ENCODE measurements around the gene C16orf90. TPM values are rescaled to one million over a fixed set of nuclear protein-coding genes. Genes with fewer than 3 reads are reported as not detected.
A peak's percentile ranks its signal among the peaks of the same experiment; 100 is the strongest.

C16orf90 gene
- total RNA-seq, 2 donors from 2014 or later: not detected

GRCh38 chr16:3470723-3471122 lies 24.6 kb downstream of the C16orf90 start:
- peaks cover 51% of the 10 kb centered on the region for H3K36me3 Mint-ChIP-seq (ENCODE audit: low read depth)
- no peak for ATAC-seq (replicated peaks)
- H3K27me3 Mint-ChIP-seq: no peaks in the 10 kb centered on the region
- H3K9me3 Mint-ChIP-seq: no peaks in the 10 kb centered on the region
- peaks cover 34% of the 10 kb centered on the region for H3K4me1 Mint-ChIP-seq
- H3K27ac Mint-ChIP-seq: peak overlapping the region; percentile 56
- no peak overlapping the region for H3K4me3 Mint-ChIP-seq

GRCh38 chr16:3469736-3470135 lies 25.6 kb downstream of the C16orf90 start:
- no peak for ATAC-seq (replicated peaks)
- peaks cover 51% of the 10 kb centered on the region for H3K36me3 Mint-ChIP-seq (ENCODE audit: low read depth)
- no peaks in the 10 kb centered on the region for H3K9me3 Mint-ChIP-seq
- peaks cover 30% of the 10 kb centered on the region for H3K4me1 Mint-ChIP-seq
- H3K27ac Mint-ChIP-seq: peak overlapping the region; percentile 20
- H3K27me3 Mint-ChIP-seq: no peaks in the 10 kb centered on the region
- H3K4me3 Mint-ChIP-seq: no peak overlapping the region

GRCh38 chr16:3468501-3468900 lies 26.8 kb downstream of the C16orf90 start:
- Mint-ChIP-seq H3K36me3 (ENCODE audit: low read depth) (peaks cover 49% of the 10 kb centered on the region), H3K4me3 (no peak overlapping the region), H3K27me3 (no peaks in the 10 kb centered on the region), H3K4me1 (peaks cover 30% of the 10 kb centered on the region), H3K27ac (peak overlapping the region; percentile 23), H3K9me3 (no peaks in the 10 kb centered on the region)
- no peak for ATAC-seq (replicated peaks)

GRCh38 chr16:3467921-3468320 lies 27.4 kb downstream of the C16orf90 start:
- Mint-ChIP-seq H3K27ac (peak overlapping the region; percentile 23), H3K4me3 (no peak overlapping the region), H3K9me3 (no peaks in the 10 kb centered on the region), H3K36me3 (ENCODE audit: low read depth) (peaks cover 43% of the 10 kb centered on the region), H3K4me1 (peaks cover 24% of the 10 kb centered on the region), H3K27me3 (no peaks in the 10 kb centered on the region)
- ATAC-seq (replicated peaks): peak; percentile 37

- H3K27me3 Mint-ChIP-seq: no peaks in the 10 kb centered on the region
- H3K9me3 Mint-ChIP-seq: no peaks in the 10 kb centered on the region
- H3K27ac Mint-ChIP-seq: peak overlapping the region; percentile 30
- peaks cover 36% of the 10 kb centered on the region for H3K36me3 Mint-ChIP-seq (ENCODE audit: low read depth)
- ATAC-seq (replicated peaks): no peak
- peaks cover 24% of the 10 kb centered on the region for H3K4me1 Mint-ChIP-seq
- no peak overlapping the region for H3K4me3 Mint-ChIP-seq
These were observed 28.1 kb downstream of the C16orf90 start for GRCh38 chr16:3467182-3467581.

GRCh38 chr16:3465911-3466584 lies 29.2 kb downstream of the C16orf90 start:
- no peak for ATAC-seq (replicated peaks)
- H3K9me3 Mint-ChIP-seq: no peaks in the 10 kb centered on the region
- peaks cover 28% of the 10 kb centered on the region for H3K4me1 Mint-ChIP-seq
- no peak overlapping the region for H3K4me3 Mint-ChIP-seq
- H3K36me3 Mint-ChIP-seq (ENCODE audit: low read depth): peaks cover 33% of the 10 kb centered on the region
- H3K27ac Mint-ChIP-seq: peak overlapping the region; percentile 30
- H3K27me3 Mint-ChIP-seq: no peaks in the 10 kb centered on the region

- no peaks in the 10 kb centered on the region for H3K27me3 Mint-ChIP-seq
- ATAC-seq (replicated peaks): no peak
- H3K27ac Mint-ChIP-seq: no peak overlapping the region
- peaks cover 33% of the 10 kb centered on the region for H3K4me1 Mint-ChIP-seq
- H3K9me3 Mint-ChIP-seq: no peaks in the 10 kb centered on the region
- H3K4me3 Mint-ChIP-seq: no peak overlapping the region
- H3K36me3 Mint-ChIP-seq (ENCODE audit: low read depth): peaks cover 33% of the 10 kb centered on the region
These were observed 30.0 kb downstream of the C16orf90 start for GRCh38 chr16:3465301-3465700.

GRCh38 chr16:3461151-3461550 lies 34.1 kb downstream of the C16orf90 start:
- Mint-ChIP-seq H3K4me3 (peak overlapping the region; percentile 78), H3K36me3 (ENCODE audit: low read depth) (peaks cover 10% of the 10 kb centered on the region), H3K9me3 (no peaks in the 10 kb centered on the region), H3K27ac (peak overlapping the region; percentile 65), H3K27me3 (no peaks in the 10 kb centered on the region), H3K4me1 (peaks cover 29% of the 10 kb centered on the region)
- no peak for ATAC-seq (replicated peaks)

- Mint-ChIP-seq H3K27me3 (no peaks in the 10 kb centered on the region), H3K27ac (peak overlapping the region; percentile 65)
These were observed 34.7 kb downstream of the C16orf90 start for GRCh38 chr16:3460585-3460984.

GRCh38 chr16:3460121-3460520 lies 35.2 kb downstream of the C16orf90 start:
- H3K36me3 Mint-ChIP-seq (ENCODE audit: low read depth): peaks cover under 1% of the 10 kb centered on the region
- peak overlapping the region; percentile 78 for H3K4me3 Mint-ChIP-seq
- H3K27ac Mint-ChIP-seq: peak overlapping the region; percentile 65
- no peaks in the 10 kb centered on the region for H3K9me3 Mint-ChIP-seq
- ATAC-seq (replicated peaks): no peak
- H3K4me1 Mint-ChIP-seq: peaks cover 29% of the 10 kb centered on the region
- no peaks in the 10 kb centered on the region for H3K27me3 Mint-ChIP-seq

More at GRCh38 chr16:3460585-3460984, 34.7 kb downstream of the C16orf90 start:
- no peak for ATAC-seq (replicated peaks)
- Mint-ChIP-seq H3K36me3 (ENCODE audit: low read depth) (peaks cover 5% of the 10 kb centered on the region), H3K4me3 (peak overlapping the region; percentile 78), H3K9me3 (no peaks in the 10 kb centered on the region), H3K4me1 (peaks cover 29% of the 10 kb centered on the region)

- Mint-ChIP-seq H3K9me3 (no peaks in the 10 kb centered on the region), H3K27me3 (no peaks in the 10 kb centered on the region), H3K4me1 (peaks cover 29% of the 10 kb centered on the region), H3K36me3 (ENCODE audit: low read depth) (no peaks in the 10 kb centered on the region), H3K4me3 (peak overlapping the region; percentile 78), H3K27ac (peak overlapping the region; percentile 65)
- peak; percentile 49 for ATAC-seq (replicated peaks)
These were observed 35.7 kb downstream of the C16orf90 start for GRCh38 chr16:3459401-3460090.

- ATAC-seq (replicated peaks): peak; percentile 8
- H3K4me1 Mint-ChIP-seq: peaks cover 29% of the 10 kb centered on the region
- H3K9me3 Mint-ChIP-seq: no peaks in the 10 kb centered on the region
- peak overlapping the region; percentile 78 for H3K4me3 Mint-ChIP-seq
- H3K27me3 Mint-ChIP-seq: no peaks in the 10 kb centered on the region
- no peaks in the 10 kb centered on the region for H3K36me3 Mint-ChIP-seq (ENCODE audit: low read depth)
- H3K27ac Mint-ChIP-seq: peak overlapping the region; percentile 65
These were observed 36.4 kb downstream of the C16orf90 start for GRCh38 chr16:3458852-3459361.

- H3K4me3 Mint-ChIP-seq: peak overlapping the region; percentile 78
- no peaks in the 10 kb centered on the region for H3K36me3 Mint-ChIP-seq (ENCODE audit: low read depth)
- no peaks in the 10 kb centered on the region for H3K9me3 Mint-ChIP-seq
- H3K27ac Mint-ChIP-seq: peak overlapping the region; percentile 65
- peak; percentile 4 for ATAC-seq (replicated peaks)
- H3K4me1 Mint-ChIP-seq: peaks cover 29% of the 10 kb centered on the region
- no peaks in the 10 kb centered on the region for H3K27me3 Mint-ChIP-seq
These were observed 36.9 kb downstream of the C16orf90 start for GRCh38 chr16:3458278-3458851.

GRCh38 chr16:3457434-3458252 lies 37.6 kb downstream of the C16orf90 start:
- peak overlapping the region; percentile 72 for H3K27ac Mint-ChIP-seq
- H3K27me3 Mint-ChIP-seq: no peaks in the 10 kb centered on the region
- H3K9me3 Mint-ChIP-seq: no peaks in the 10 kb centered on the region
- H3K4me1 Mint-ChIP-seq: peaks cover 29% of the 10 kb centered on the region
- peak; percentile 94 for ATAC-seq (replicated peaks)
- no peaks in the 10 kb centered on the region for H3K36me3 Mint-ChIP-seq (ENCODE audit: low read depth)
- H3K4me3 Mint-ChIP-seq: peak overlapping the region; percentile 81
